ENCODE measurements around the gene LCP1. TPM values are rescaled to one million over a fixed set of nuclear protein-coding genes. Genes with fewer than 3 reads are reported as not detected.

The LCP1 gene
- total and polyA plus RNA-seq, 9 of the 15 experiments (the other 6 are each of a cell fraction or from before 2014, with no cell fraction given): 83.0 to 255 (median 163) TPM

DNA sequence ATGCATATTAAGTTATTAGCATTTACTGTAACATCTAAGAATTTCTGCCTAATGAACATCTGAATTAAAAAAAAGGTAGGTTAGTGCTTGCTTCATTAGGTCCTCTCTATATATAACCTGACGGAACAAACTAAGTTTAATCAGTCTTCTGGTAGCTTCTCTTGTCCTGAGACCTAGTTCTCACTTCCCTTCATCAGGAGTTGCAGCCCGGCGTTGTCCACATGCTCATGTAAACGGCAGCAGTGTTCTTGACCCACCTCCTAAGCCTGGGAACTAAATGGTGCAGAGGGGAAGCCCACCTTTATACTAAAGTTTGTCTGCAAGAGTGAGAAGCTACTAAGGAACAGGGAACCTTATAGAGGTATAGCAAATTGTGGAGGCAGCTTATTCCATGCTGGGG lies 45.3 kb downstream of the LCP1 start:
- no peaks in the 10 kb centered on the region for H4K20me1 ChIP-seq (replicated peaks; ENCODE audit: control insufficient read depth, insufficient read depth, low read length)

More for the DNA sequence above, 45.3 kb downstream of the LCP1 start:
- H3K4me3 ChIP-seq: no peak overlapping the region
- no peak overlapping the region for H3K27ac ChIP-seq (ENCODE audit: extremely low read depth, low read depth, low read length)
- 96% methylated on average over 4 of the region's 4 CpGs for WGBS (ENCODE audit: insufficient coverage, low coverage, missing lambda C conversion rate)
- in situ Hi-C loops (cut with MboI): no loop called here
- no peak for TF ChIP-seq FOSL1 (tag; conservative IDR thresholded peaks at IDR 0.05)
- TF ChIP-seq ETV1 (tag; conservative IDR thresholded peaks at IDR 0.05; ENCODE audit: low read depth): no peak
- TF ChIP-seq CCNT2 (IDR thresholded peaks at IDR 0.05; ENCODE audit: borderline replicate concordance, extremely low read depth, insufficient read length, low read depth, low read length): no peak
- TF ChIP-seq, protein P1, sequence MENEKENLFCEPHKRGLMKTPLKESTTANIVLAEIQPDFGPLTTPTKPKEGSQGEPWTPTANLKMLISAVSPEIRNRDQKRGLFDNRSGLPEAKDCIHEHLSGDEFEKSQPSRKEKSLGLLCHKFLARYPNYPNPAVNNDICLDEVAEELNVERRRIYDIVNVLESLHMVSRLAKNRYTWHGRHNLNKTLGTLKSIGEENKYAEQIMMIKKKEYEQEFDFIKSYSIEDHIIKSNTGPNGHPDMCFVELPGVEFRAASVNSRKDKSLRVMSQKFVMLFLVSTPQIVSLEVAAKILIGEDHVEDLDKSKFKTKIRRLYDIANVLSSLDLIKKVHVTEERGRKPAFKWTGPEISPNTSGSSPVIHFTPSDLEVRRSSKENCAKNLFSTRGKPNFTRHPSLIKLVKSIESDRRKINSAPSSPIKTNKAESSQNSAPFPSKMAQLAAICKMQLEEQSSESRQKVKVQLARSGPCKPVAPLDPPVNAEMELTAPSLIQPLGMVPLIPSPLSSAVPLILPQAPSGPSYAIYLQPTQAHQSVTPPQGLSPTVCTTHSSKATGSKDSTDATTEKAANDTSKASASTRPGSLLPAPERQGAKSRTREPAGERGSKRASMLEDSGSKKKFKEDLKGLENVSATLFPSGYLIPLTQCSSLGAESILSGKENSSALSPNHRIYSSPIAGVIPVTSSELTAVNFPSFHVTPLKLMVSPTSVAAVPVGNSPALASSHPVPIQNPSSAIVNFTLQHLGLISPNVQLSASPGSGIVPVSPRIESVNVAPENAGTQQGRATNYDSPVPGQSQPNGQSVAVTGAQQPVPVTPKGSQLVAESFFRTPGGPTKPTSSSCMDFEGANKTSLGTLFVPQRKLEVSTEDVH (IDR thresholded peaks at IDR 0.05; ENCODE audit: low read depth, partially characterized antibody): no peak
- TF ChIP-seq WHSC1 (IDR thresholded peaks at IDR 0.05; ENCODE audit: low read length): no peak
- no peak for TF ChIP-seq SREBF1 (IDR thresholded peaks at IDR 0.05; ENCODE audit: borderline replicate concordance, low read depth, low read length)
- TF ChIP-seq ZNF197 (CRISPR knock-in tag; IDR thresholded peaks at IDR 0.05; ENCODE audit: low read depth): no peak
- TF ChIP-seq FOXP1 (CRISPR knock-in tag; IDR thresholded peaks at IDR 0.05): no peak
- no peak for TF ChIP-seq SMAD4 (CRISPR knock-in tag; conservative IDR thresholded peaks at IDR 0.05)
- no peak for TF ChIP-seq FOXK2 (conservative IDR thresholded peaks at IDR 0.05 in 1 of 2, IDR thresholded peaks at IDR 0.05 in 1 of 2; ENCODE audit: low read depth in 2 of 2)
- no peak for TF ChIP-seq ZNF668 (CRISPR knock-in tag; IDR thresholded peaks at IDR 0.05)
- TF ChIP-seq MEF2D (tag; conservative IDR thresholded peaks at IDR 0.05; ENCODE audit: low read depth): no peak
- peaks cover 89% of the 10 kb centered on the region; the same call in 2 of the 3 replicates for H3K36me3 ChIP-seq (ENCODE audit: control insufficient read depth, insufficient read depth, low read length)
- H3K4me2 ChIP-seq (ENCODE audit: insufficient read depth, low read length): no peak overlapping the region
- no peak overlapping the region for H2AFZ ChIP-seq (ENCODE audit: low read depth, low read length)
- no TSS peak for BruUV-seq (replicated peaks)
- no peak for ATAC-seq
- ChIA-PET POLR2A (no interaction called here), CTCF (ENCODE audit: low intra/inter-chr PET ratio) (no interaction called here)
- H3K9me1 ChIP-seq (ENCODE audit: control insufficient read depth, insufficient read depth, low read length): no peaks in the 10 kb centered on the region
- H3K9me3 ChIP-seq (replicated peaks; ENCODE audit: control insufficient read depth, insufficient read depth, low read depth, low read length): no peaks in the 10 kb centered on the region
- DNase-seq (ENCODE audit: extremely low read depth in 1 of 4, low spot score in 3 of 4): no peak
- H3K9ac ChIP-seq (ENCODE audit: insufficient read depth in 1 of 2, low read depth in 2 of 2, low read length in 2 of 2): no peak overlapping the region
- H3K4me1 ChIP-seq (replicated peaks in 1 of 2; ENCODE audit: control insufficient read depth in 2 of 2, insufficient read depth in 2 of 2, low read length in 2 of 2): no peaks in the 10 kb centered on the region
- no peak for FAIRE-seq
- H3K79me2 ChIP-seq (ENCODE audit: control insufficient read depth, insufficient read depth, low read length): no peaks in the 10 kb centered on the region
- no peaks in the 10 kb centered on the region for H3K27me3 ChIP-seq (ENCODE audit: control insufficient read depth in 2 of 2, insufficient read depth in 2 of 2, low read length in 2 of 2)
- intact Hi-C loops (cut with micrococcal nuclease): no loop called here

All from K562 (cell line).